HFFc6 (cell line): ENCODE measurements around the gene UBD. TPM values are rescaled to one million over a fixed set of nuclear protein-coding genes. Genes with fewer than 3 reads are reported as not detected.

Experiments
- DNase-seq: peaks from one replicate; pipeline ENCODE4 v3.0.0-alpha.2; 2018
- H3K27ac Mint-ChIP-seq: 2 replicates; pipeline ENCODE4 v1.8.0; 2020; ENCODE audit warnings: mild to moderate bottlenecking, mixed read lengths
- H3K27me3 Mint-ChIP-seq: 2 replicates; pipeline ENCODE4 v1.8.0; 2021; ENCODE audit warnings: mild to moderate bottlenecking, moderate library complexity, mixed read lengths; ENCODE audit not compliant: insufficient read depth
- H3K36me3 Mint-ChIP-seq: 2 replicates; pipeline ENCODE4 v1.8.0; 2021; ENCODE audit warnings: low read depth, mixed read lengths
- H3K4me1 Mint-ChIP-seq: 2 replicates; pipeline ENCODE4 v1.8.0; 2020; ENCODE audit warnings: low read depth, mixed read lengths
- H3K4me3 Mint-ChIP-seq: 2 replicates; pipeline ENCODE4 v1.8.0; 2020; ENCODE audit warnings: mild to moderate bottlenecking, moderate library complexity, mixed read lengths
- H3K9me3 Mint-ChIP-seq: 2 replicates; pipeline ENCODE4 v1.8.0; 2020; ENCODE audit warnings: mild to moderate bottlenecking, mixed read lengths
- total RNA-seq, 6 experiments: library from RNA; stranded (reverse); fragmentation: NEBNext Ultra II Directional; extraction: Animal tissue kit (Norgen Biotek cat#: 25700); gene quantifications; 2 replicates in 1 of 6; 3 replicates in 5 of 6; pipeline ENCODE4 v1.2.3, GENCODE V29; 2021
- TF ChIP-seq, protein P1 (sequence below): fragments of 200-600 bp; sonication (generic); IDR thresholded peaks from 2 replicates; pipeline ENCODE4 v1.5.0; 2021; ENCODE audit warnings: antibody characterized with exemption, mild to moderate bottlenecking

The UBD gene
- total RNA-seq, 6 experiments from 2014 or later = not detected

- Mint-ChIP-seq H3K27me3 (peaks cover 2% of the 10 kb centered on the region), H3K36me3 (peaks cover 14% of the 10 kb centered on the region), H3K4me1 (no peaks in the 10 kb centered on the region), H3K4me3 (no peak overlapping the region), H3K27ac (no peak overlapping the region), H3K9me3 (no peaks in the 10 kb centered on the region)
- no peak for DNase-seq
- TF ChIP-seq, protein P1, sequence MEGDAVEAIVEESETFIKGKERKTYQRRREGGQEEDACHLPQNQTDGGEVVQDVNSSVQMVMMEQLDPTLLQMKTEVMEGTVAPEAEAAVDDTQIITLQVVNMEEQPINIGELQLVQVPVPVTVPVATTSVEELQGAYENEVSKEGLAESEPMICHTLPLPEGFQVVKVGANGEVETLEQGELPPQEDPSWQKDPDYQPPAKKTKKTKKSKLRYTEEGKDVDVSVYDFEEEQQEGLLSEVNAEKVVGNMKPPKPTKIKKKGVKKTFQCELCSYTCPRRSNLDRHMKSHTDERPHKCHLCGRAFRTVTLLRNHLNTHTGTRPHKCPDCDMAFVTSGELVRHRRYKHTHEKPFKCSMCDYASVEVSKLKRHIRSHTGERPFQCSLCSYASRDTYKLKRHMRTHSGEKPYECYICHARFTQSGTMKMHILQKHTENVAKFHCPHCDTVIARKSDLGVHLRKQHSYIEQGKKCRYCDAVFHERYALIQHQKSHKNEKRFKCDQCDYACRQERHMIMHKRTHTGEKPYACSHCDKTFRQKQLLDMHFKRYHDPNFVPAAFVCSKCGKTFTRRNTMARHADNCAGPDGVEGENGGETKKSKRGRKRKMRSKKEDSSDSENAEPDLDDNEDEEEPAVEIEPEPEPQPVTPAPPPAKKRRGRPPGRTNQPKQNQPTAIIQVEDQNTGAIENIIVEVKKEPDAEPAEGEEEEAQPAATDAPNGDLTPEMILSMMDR = no peak
Measured at GRCh38 chr6:29598172-29598747, 38.7 kb upstream of the UBD start.

GRCh38 chr6:29597184-29597583, 37.7 kb upstream of the UBD start:
- no peak overlapping the region for H3K4me3 Mint-ChIP-seq
- H3K9me3 Mint-ChIP-seq = no peaks in the 10 kb centered on the region
- peaks cover 4% of the 10 kb centered on the region for H3K36me3 Mint-ChIP-seq
- DNase-seq = no peak
- no peak overlapping the region for H3K27ac Mint-ChIP-seq
- H3K27me3 Mint-ChIP-seq = no peaks in the 10 kb centered on the region; the same call in none of the 2 replicates
- H3K4me1 Mint-ChIP-seq = no peaks in the 10 kb centered on the region
- TF ChIP-seq, protein P1 = no peak

DNA sequence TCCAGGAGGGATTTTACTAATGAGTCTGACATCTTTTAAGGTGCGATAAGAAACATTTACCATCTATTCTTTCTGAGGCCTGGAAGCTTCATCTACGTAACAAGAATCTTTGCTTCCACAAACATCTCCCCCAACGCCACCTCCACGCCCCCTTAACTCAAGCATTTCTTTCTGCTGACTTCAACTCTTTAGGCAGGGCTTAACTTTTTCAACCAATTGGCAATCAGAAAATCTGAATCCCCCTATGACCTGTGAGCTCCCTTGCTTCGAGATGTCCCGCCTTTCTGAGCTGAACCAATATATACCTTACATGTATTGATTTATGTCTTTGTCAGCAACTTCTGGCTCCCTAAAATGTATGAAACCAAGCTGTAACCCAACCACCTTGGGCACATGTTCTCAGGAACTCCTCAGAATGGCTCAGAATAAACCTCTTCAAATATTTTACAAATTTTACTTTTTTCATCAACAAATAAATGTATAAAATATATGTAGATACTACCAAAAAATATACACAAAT, 36.9 kb upstream of the UBD start:
- H3K9me3 Mint-ChIP-seq = no peaks in the 10 kb centered on the region
- no peak overlapping the region for H3K27ac Mint-ChIP-seq
- H3K27me3 Mint-ChIP-seq = no peaks in the 10 kb centered on the region; the same call in none of the 2 replicates
- TF ChIP-seq, protein P1 = no peak
- DNase-seq = no peak
- no peak overlapping the region for H3K4me3 Mint-ChIP-seq
- no peaks in the 10 kb centered on the region; the same call in 1 of the 2 replicates for H3K36me3 Mint-ChIP-seq
- no peaks in the 10 kb centered on the region for H3K4me1 Mint-ChIP-seq

DNA sequence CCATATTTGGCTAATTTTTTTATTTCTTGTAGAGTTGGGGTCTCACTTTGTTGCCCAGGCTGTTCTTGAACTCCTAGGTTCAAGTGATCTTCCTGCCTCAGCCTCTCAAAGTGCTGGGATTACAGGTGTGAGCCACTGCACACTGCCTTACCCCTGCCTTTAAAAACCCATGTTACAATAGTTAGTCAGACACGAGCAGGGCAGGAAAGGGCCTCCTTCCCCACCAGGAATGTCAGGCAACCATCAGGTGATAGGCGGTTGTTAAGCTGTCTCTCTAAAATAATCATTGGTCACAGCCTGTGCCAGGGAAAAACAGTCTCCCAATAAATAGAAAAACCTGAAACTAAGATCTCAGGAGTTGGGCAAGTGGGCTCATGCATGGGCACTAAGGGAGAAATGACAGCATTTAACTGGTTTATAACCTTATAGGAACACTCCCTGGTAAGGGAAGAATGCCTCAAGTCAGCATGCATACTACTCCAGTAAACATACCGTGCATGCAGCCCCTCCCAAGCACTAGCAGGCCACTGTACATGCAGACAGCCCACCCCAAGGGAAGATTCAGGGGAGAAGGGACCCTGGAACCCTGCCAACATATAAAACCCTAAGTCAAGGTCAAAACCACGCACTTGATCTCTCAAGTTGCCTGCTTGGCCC, 33.8 kb upstream of the UBD start:
- no peak for DNase-seq
- Mint-ChIP-seq H3K36me3 (no peaks in the 10 kb centered on the region), H3K4me1 (no peaks in the 10 kb centered on the region), H3K27me3 (peaks cover 4% of the 10 kb centered on the region), H3K9me3 (no peaks in the 10 kb centered on the region), H3K4me3 (no peak overlapping the region), H3K27ac (no peak overlapping the region)
- TF ChIP-seq, protein P1 = no peak

GRCh38 chr6:29591677-29592076, 32.1 kb upstream of the UBD start:
- no peaks in the 10 kb centered on the region for H3K9me3 Mint-ChIP-seq
- TF ChIP-seq, protein P1 = no peak
- H3K36me3 Mint-ChIP-seq = no peaks in the 10 kb centered on the region
- H3K4me3 Mint-ChIP-seq = no peak overlapping the region
- no peak overlapping the region for H3K27ac Mint-ChIP-seq
- H3K4me1 Mint-ChIP-seq = no peaks in the 10 kb centered on the region
- no peak for DNase-seq
- peaks cover 9% of the 10 kb centered on the region for H3K27me3 Mint-ChIP-seq
